Stimulated activated naive CD4-positive, alpha-beta T cell treated with Interleukin-2 at 50 U/mL for 16 hours (primary cell): Measurements from ENCODE around the gene SMKR1.
"Not testable (repeated sequence)": the region's sequence is repeated elsewhere in the genome, so short reads cannot be mapped to it uniquely, and the experiment has no call there.

Experiments used
- DNase-seq: peaks from one replicate; lab custom pipeline; 2025; lab: John Stamatoyannopoulos, UW

The SMKR1 gene

GRCh38 chr7:129529643-129530042 is 27.3 kb downstream of the SMKR1 start:
- DNase-seq = no peak

- peak; percentile 56 for DNase-seq
Observed at GRCh38 chr7:129530795-129531391, 28.6 kb downstream of the SMKR1 start.

- DNase-seq = no peak
Observed at GRCh38 chr7:129531721-129532120, 29.4 kb downstream of the SMKR1 start.

GRCh38 chr7:129532375-129532774 is 30.0 kb downstream of the SMKR1 start:
- no peak for DNase-seq

GRCh38 chr7:129534558-129535274 is 32.4 kb downstream of the SMKR1 start:
- DNase-seq = not testable (repeated sequence)

- DNase-seq = no peak
Observed at GRCh38 chr7:129535896-129536295, 33.6 kb downstream of the SMKR1 start.

- DNase-seq = no peak
Observed at GRCh38 chr7:129536323-129536722, 34.0 kb downstream of the SMKR1 start.

- DNase-seq = no peak
Observed at GRCh38 chr7:129538790-129539189, 36.5 kb downstream of the SMKR1 start.

GRCh38 chr7:129540340-129540739 is 38.0 kb downstream of the SMKR1 start:
- DNase-seq = no peak

- no peak for DNase-seq
Observed at GRCh38 chr7:129544700-129545099, 42.4 kb downstream of the SMKR1 start.

- no peak for DNase-seq
Observed at GRCh38 chr7:129550693-129551360, 48.5 kb downstream of the SMKR1 start.

GRCh38 chr7:129553899-129554461 is 51.6 kb downstream of the SMKR1 start:
- DNase-seq = peak; percentile 26

- DNase-seq = no peak
Observed at GRCh38 chr7:129556607-129557133, 54.3 kb downstream of the SMKR1 start.

- no peak for DNase-seq
Observed at GRCh38 chr7:129557686-129558481, 55.6 kb downstream of the SMKR1 start.

- no peak for DNase-seq
Observed at GRCh38 chr7:129559564-129559963, 57.2 kb downstream of the SMKR1 start.

GRCh38 chr7:129560831-129561230 is 58.5 kb downstream of the SMKR1 start:
- DNase-seq = no peak

GRCh38 chr7:129561677-129562359 is 59.5 kb downstream of the SMKR1 start:
- DNase-seq = no peak
